ENCODE data around the gene PSMA5. TPM values are rescaled to one million over a fixed set of nuclear protein-coding genes. Genes with fewer than 3 reads are reported as not detected.
A peak's percentile ranks its signal among the peaks of the same experiment; 100 is the strongest.

PSMA5 gene
- total RNA-seq, 2 donors from 2014 or later, result 117 to 122 TPM

- no peak overlapping the region for H3K4me3 ChIP-seq (ENCODE audit: low read length)
- no peak overlapping the region for H3K4me3 Mint-ChIP-seq
- H3K9ac ChIP-seq (ENCODE audit: extremely low read depth, low read length, poor library complexity, severe bottlenecking), result no peak overlapping the region
- H3K27me3 ChIP-seq (ENCODE audit: control insufficient read depth, insufficient read depth, low read length, poor library complexity, severe bottlenecking), result no peaks in the 10 kb centered on the region
- H3K4me1 Mint-ChIP-seq, result peaks cover 21% of the 10 kb centered on the region
- no peaks in the 10 kb centered on the region for H3K36me3 ChIP-seq (ENCODE audit: control insufficient read depth, insufficient read depth, low read length)
- no peak overlapping the region for H3K27ac Mint-ChIP-seq
- peaks cover 7% of the 10 kb centered on the region for H3K9me3 Mint-ChIP-seq
- H3K4me1 ChIP-seq (ENCODE audit: control insufficient read depth, insufficient read depth, low read length), result peaks cover 2% of the 10 kb centered on the region
- no peak for DNase-seq
- TF ChIP-seq, protein P1, sequence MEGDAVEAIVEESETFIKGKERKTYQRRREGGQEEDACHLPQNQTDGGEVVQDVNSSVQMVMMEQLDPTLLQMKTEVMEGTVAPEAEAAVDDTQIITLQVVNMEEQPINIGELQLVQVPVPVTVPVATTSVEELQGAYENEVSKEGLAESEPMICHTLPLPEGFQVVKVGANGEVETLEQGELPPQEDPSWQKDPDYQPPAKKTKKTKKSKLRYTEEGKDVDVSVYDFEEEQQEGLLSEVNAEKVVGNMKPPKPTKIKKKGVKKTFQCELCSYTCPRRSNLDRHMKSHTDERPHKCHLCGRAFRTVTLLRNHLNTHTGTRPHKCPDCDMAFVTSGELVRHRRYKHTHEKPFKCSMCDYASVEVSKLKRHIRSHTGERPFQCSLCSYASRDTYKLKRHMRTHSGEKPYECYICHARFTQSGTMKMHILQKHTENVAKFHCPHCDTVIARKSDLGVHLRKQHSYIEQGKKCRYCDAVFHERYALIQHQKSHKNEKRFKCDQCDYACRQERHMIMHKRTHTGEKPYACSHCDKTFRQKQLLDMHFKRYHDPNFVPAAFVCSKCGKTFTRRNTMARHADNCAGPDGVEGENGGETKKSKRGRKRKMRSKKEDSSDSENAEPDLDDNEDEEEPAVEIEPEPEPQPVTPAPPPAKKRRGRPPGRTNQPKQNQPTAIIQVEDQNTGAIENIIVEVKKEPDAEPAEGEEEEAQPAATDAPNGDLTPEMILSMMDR (conservative IDR thresholded peaks at IDR 0.05), result no peak
- no peak overlapping the region for H3K27ac ChIP-seq (ENCODE audit: low read depth, low read length)
- H3K36me3 Mint-ChIP-seq (ENCODE audit: low read depth), result peaks cover 11% of the 10 kb centered on the region
- peaks cover 11% of the 10 kb centered on the region for H3K9me3 ChIP-seq (ENCODE audit: control insufficient read depth, low read length)
- no peaks in the 10 kb centered on the region for H3K27me3 Mint-ChIP-seq (ENCODE audit: insufficient read depth)
- 100% methylated on average over 1 to 2 of the region's 2 CpGs for WGBS, 2 experiments (ENCODE audit: insufficient coverage in 1 of 2, insufficient read length in 1 of 2)
Measured at GRCh38 chr1:109385417-109385816, 40.8 kb downstream of the PSMA5 start.

GRCh38 chr1:109383854-109384253, 42.4 kb downstream of the PSMA5 start:
- DNase-seq, result no peak
- H3K4me1 ChIP-seq (ENCODE audit: control insufficient read depth, insufficient read depth, low read length), result peaks cover 2% of the 10 kb centered on the region
- no peak overlapping the region for H3K27ac ChIP-seq (ENCODE audit: low read depth, low read length)
- 96% methylated on average over 7 of the region's 7 CpGs for WGBS, 2 experiments (ENCODE audit: insufficient coverage in 1 of 2, insufficient read length in 1 of 2)
- H3K4me1 Mint-ChIP-seq, result peaks cover 21% of the 10 kb centered on the region
- peaks cover 7% of the 10 kb centered on the region for H3K9me3 Mint-ChIP-seq
- H3K36me3 ChIP-seq (ENCODE audit: control insufficient read depth, insufficient read depth, low read length), result no peaks in the 10 kb centered on the region
- no peaks in the 10 kb centered on the region for H3K27me3 Mint-ChIP-seq (ENCODE audit: insufficient read depth)
- peaks cover 11% of the 10 kb centered on the region for H3K9me3 ChIP-seq (ENCODE audit: control insufficient read depth, low read length)
- H3K27me3 ChIP-seq (ENCODE audit: control insufficient read depth, insufficient read depth, low read length, poor library complexity, severe bottlenecking), result no peaks in the 10 kb centered on the region
- peaks cover 11% of the 10 kb centered on the region for H3K36me3 Mint-ChIP-seq (ENCODE audit: low read depth)
- peak overlapping the region; percentile 67 for H3K27ac Mint-ChIP-seq
- H3K4me3 ChIP-seq (ENCODE audit: low read length), result no peak overlapping the region
- TF ChIP-seq, protein P1 (conservative IDR thresholded peaks at IDR 0.05), result no peak
- no peak overlapping the region for H3K4me3 Mint-ChIP-seq
- H3K9ac ChIP-seq (ENCODE audit: extremely low read depth, low read length, poor library complexity, severe bottlenecking), result no peak overlapping the region

DNA sequence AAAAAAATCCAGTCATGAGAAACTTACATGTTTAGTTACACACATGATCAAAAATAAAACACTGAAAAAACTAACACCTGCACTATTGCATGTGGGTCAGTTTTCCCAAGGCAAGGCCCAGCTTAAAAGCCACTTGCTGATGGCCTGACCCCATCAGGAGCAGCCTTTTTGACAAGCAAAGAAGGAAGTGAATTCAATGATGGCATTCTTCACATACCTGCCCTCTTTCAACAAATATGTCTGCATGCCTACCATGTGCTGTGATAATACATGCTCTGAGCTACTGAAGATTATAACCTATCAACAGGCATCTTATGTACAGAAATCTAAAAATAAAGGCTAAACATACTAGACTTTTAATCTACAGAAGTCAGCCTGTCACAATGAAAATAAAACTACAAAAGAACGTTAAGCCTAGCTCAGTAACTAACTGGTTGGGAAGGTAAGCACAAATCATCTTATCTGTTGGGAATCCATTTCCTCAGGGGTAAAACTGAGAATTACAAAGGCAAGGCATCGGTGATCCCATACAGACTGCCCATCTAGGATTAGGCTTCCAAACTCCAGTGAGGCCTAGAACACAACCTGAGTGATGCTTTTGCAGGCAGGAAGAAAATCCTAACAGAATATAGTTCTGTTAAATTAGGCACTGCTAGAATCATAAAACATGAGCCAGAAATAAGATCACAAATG, 43.0 kb downstream of the PSMA5 start:
- Mint-ChIP-seq H3K4me3 (no peak overlapping the region), H3K4me1 (peaks cover 21% of the 10 kb centered on the region), H3K27ac (peak overlapping the region; percentile 67), H3K27me3 (ENCODE audit: insufficient read depth) (no peaks in the 10 kb centered on the region), H3K36me3 (ENCODE audit: low read depth) (peaks cover 11% of the 10 kb centered on the region), H3K9me3 (peaks cover 7% of the 10 kb centered on the region)
- H3K9ac ChIP-seq (ENCODE audit: extremely low read depth, low read length, poor library complexity, severe bottlenecking), result no peak overlapping the region
- no peaks in the 10 kb centered on the region for H3K27me3 ChIP-seq (ENCODE audit: control insufficient read depth, insufficient read depth, low read length, poor library complexity, severe bottlenecking)
- peak overlapping the region; percentile 11 for H3K4me3 ChIP-seq (ENCODE audit: low read length)
- peaks cover 11% of the 10 kb centered on the region for H3K9me3 ChIP-seq (ENCODE audit: control insufficient read depth, low read length)
- peak overlapping the region; percentile 4 for H3K27ac ChIP-seq (ENCODE audit: low read depth, low read length)
- no peaks in the 10 kb centered on the region for H3K36me3 ChIP-seq (ENCODE audit: control insufficient read depth, insufficient read depth, low read length)
- H3K4me1 ChIP-seq (ENCODE audit: control insufficient read depth, insufficient read depth, low read length), result peaks cover 2% of the 10 kb centered on the region
- DNase-seq, result peak; percentile 62
- TF ChIP-seq, protein P1 (conservative IDR thresholded peaks at IDR 0.05), result no peak
- WGBS, 2 experiments (ENCODE audit: insufficient coverage in 1 of 2, insufficient read length in 1 of 2), result 55 to 57% methylated on average over 1 to 2 of the region's 2 CpGs

Data from endodermal cell (in vitro differentiated cells).